Right renal cortex interstitium (tissue), 3 donors: Measurements from ENCODE around the gene CLIC4. TPM values are rescaled to one million over a fixed set of nuclear protein-coding genes. Genes with fewer than 3 reads are reported as not detected.
"Not testable (repeated sequence)": the region's sequence is repeated elsewhere in the genome, so short reads cannot be mapped to it uniquely, and the experiment has no call there.

Source experiments
- DNase-seq, 3 donors: peaks; one replicate each; pipeline ENCODE4 v3.0.0-alpha.2; 2013; ENCODE audit warnings: low read depth in 3 of 3, low spot score in 2 of 3
- polyA plus RNA-seq, 3 donors: library from polyadenylated mRNA; unstranded; fragments of 120-200 nt; gene quantifications; one replicate each; pipeline ENCODE4 v1.2.1, GENCODE V29; 2013; ENCODE audit not compliant: insufficient read length in 3 of 3

Gene CLIC4
- polyA plus RNA-seq, 3 donors: 189 to 210 (median 190) TPM

- DNase-seq: no peak
Measured at GRCh38 chr1:24803220-24803619, 58.0 kb downstream of the CLIC4 start.

GRCh38 chr1:24803987-24804530, 58.8 kb downstream of the CLIC4 start:
- DNase-seq: no peak

- DNase-seq: no peak
Measured at GRCh38 chr1:24805534-24806301, 60.5 kb downstream of the CLIC4 start.

- no peak for DNase-seq
Measured at GRCh38 chr1:24806588-24806987, 61.3 kb downstream of the CLIC4 start.

GRCh38 chr1:24811494-24811893, 66.2 kb downstream of the CLIC4 start:
- DNase-seq: not testable (repeated sequence)

- not testable (repeated sequence) for DNase-seq
Measured at GRCh38 chr1:24820221-24820620, 75.0 kb downstream of the CLIC4 start.

GRCh38 chr1:24822887-24823286, 77.6 kb downstream of the CLIC4 start:
- DNase-seq: no peak

- DNase-seq: not testable (repeated sequence)
Measured at GRCh38 chr1:24823486-24823885, 78.2 kb downstream of the CLIC4 start.

- DNase-seq: no peak
Measured at GRCh38 chr1:24825174-24825573, 79.9 kb downstream of the CLIC4 start.

GRCh38 chr1:24826510-24826909, 81.3 kb downstream of the CLIC4 start:
- DNase-seq: no peak

- DNase-seq: no peak
Measured at GRCh38 chr1:24827379-24828135, 82.3 kb downstream of the CLIC4 start.

- no peak for DNase-seq
Measured at GRCh38 chr1:24828183-24828886, 83.1 kb downstream of the CLIC4 start.

- no peak for DNase-seq
Measured at GRCh38 chr1:24828887-24829192, 83.6 kb downstream of the CLIC4 start.

GRCh38 chr1:24830680-24831272, 85.5 kb downstream of the CLIC4 start:
- peak in 2 of 3 donors; percentile 55 to 57 for DNase-seq

GRCh38 chr1:24841593-24841992, 96.3 kb downstream of the CLIC4 start:
- no peak for DNase-seq

- DNase-seq: no peak
Measured at GRCh38 chr1:24846671-24847070, 101.4 kb downstream of the CLIC4 start.

- peak in 2 of 3 donors; percentile 76 to 77 for DNase-seq
Measured at GRCh38 chr1:24847995-24848881, 103.0 kb downstream of the CLIC4 start.

- DNase-seq: no peak
Measured at GRCh38 chr1:24849672-24850295, 104.5 kb downstream of the CLIC4 start.

- DNase-seq: no peak
Measured at GRCh38 chr1:24850328-24850920, 105.2 kb downstream of the CLIC4 start.
